ENCODE results near the gene C11orf24.
A peak's percentile ranks its signal among the peaks of the same experiment; 100 is the strongest.

Gene C11orf24

GRCh38 chr11:68273026-68273738, 1.4 kb upstream of the C11orf24 start:
- Histone ChIP-seq H3K4me1 (no peaks in the 10 kb centered on the region), H3K36me3 (no peaks in the 10 kb centered on the region), H3K27me3 (no peaks in the 10 kb centered on the region), H3K9me3 (no peaks in the 10 kb centered on the region), H3K4me3 (ENCODE audit: low read depth, low read length) (no peak overlapping the region)
- TF ChIP-seq, protein P1, sequence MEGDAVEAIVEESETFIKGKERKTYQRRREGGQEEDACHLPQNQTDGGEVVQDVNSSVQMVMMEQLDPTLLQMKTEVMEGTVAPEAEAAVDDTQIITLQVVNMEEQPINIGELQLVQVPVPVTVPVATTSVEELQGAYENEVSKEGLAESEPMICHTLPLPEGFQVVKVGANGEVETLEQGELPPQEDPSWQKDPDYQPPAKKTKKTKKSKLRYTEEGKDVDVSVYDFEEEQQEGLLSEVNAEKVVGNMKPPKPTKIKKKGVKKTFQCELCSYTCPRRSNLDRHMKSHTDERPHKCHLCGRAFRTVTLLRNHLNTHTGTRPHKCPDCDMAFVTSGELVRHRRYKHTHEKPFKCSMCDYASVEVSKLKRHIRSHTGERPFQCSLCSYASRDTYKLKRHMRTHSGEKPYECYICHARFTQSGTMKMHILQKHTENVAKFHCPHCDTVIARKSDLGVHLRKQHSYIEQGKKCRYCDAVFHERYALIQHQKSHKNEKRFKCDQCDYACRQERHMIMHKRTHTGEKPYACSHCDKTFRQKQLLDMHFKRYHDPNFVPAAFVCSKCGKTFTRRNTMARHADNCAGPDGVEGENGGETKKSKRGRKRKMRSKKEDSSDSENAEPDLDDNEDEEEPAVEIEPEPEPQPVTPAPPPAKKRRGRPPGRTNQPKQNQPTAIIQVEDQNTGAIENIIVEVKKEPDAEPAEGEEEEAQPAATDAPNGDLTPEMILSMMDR (IDR thresholded peaks at IDR 0.05; ENCODE audit: low read depth, low read length) = no peak
- no peak for DNase-seq

DNA sequence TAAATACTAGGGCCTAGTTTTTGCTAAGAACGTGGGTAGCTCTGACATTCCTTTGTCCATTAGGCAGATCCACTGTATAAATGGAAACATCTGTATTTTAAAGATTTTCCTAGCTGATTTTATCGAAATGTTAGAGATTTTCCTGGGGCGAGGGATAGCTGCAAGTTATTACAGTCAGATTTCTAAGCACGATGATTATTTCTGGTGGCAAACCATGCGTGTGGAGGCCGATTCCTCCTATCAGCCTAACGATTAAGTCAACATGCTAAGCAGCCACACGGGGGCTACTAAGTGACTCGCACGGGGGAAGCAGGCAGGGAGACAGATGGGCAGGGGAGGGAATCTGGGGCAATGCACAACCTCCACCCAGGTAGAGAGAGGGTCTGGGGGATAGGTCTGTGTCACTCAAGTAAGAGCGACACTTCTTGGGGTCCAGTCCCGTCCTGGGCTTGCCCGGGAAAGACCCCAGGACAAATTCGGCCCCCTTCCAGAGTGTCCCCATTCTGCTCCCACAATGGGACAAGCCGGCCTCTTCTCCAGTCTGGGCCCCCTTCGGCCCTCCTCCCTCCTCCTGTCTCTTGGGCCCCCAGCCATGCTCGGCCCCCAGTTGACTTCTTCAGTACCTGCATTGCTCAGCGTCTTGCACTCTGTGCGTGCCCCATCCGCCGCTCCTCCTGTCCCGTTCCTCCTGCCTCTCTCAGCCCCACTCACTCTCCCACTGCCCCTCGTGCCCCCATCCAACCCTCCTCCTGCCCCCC, 571 bp downstream of the C11orf24 start:
- Histone ChIP-seq H3K4me1 (no peaks in the 10 kb centered on the region), H3K36me3 (peaks cover 7% of the 10 kb centered on the region), H3K9me3 (no peaks in the 10 kb centered on the region), H3K27me3 (no peaks in the 10 kb centered on the region), H3K4me3 (ENCODE audit: low read depth, low read length) (peak overlapping the region; percentile 92)
- peak; percentile 86 for DNase-seq
- TF ChIP-seq, protein P1 (IDR thresholded peaks at IDR 0.05; ENCODE audit: low read depth, low read length) = peak; percentile 70

GRCh38 chr11:68270196-68271022, 1.4 kb downstream of the C11orf24 start:
- DNase-seq = no peak
- no peaks in the 10 kb centered on the region for H3K4me1 ChIP-seq
- H3K36me3 ChIP-seq = peaks cover 7% of the 10 kb centered on the region
- TF ChIP-seq, protein P1 (IDR thresholded peaks at IDR 0.05; ENCODE audit: low read depth, low read length) = no peak
- peak overlapping the region; percentile 92 for H3K4me3 ChIP-seq (ENCODE audit: low read depth, low read length)
- H3K27me3 ChIP-seq = no peaks in the 10 kb centered on the region
- H3K9me3 ChIP-seq = no peaks in the 10 kb centered on the region

- Histone ChIP-seq H3K9me3 (no peaks in the 10 kb centered on the region), H3K36me3 (peaks cover 7% of the 10 kb centered on the region), H3K4me3 (ENCODE audit: low read depth, low read length) (no peak overlapping the region), H3K4me1 (no peaks in the 10 kb centered on the region), H3K27me3 (no peaks in the 10 kb centered on the region)
- TF ChIP-seq, protein P1 (IDR thresholded peaks at IDR 0.05; ENCODE audit: low read depth, low read length) = no peak
- DNase-seq = no peak
Observed at GRCh38 chr11:68269414-68270081, 2.2 kb downstream of the C11orf24 start.

GRCh38 chr11:68267881-68268240, 3.9 kb downstream of the C11orf24 start:
- no peaks in the 10 kb centered on the region for H3K9me3 ChIP-seq
- TF ChIP-seq, protein P1 (IDR thresholded peaks at IDR 0.05; ENCODE audit: low read depth, low read length) = no peak
- H3K36me3 ChIP-seq = peaks cover 7% of the 10 kb centered on the region
- no peak for DNase-seq
- no peaks in the 10 kb centered on the region for H3K4me1 ChIP-seq
- no peaks in the 10 kb centered on the region for H3K27me3 ChIP-seq
- no peak overlapping the region for H3K4me3 ChIP-seq (ENCODE audit: low read depth, low read length)
